GM12874 (cell line): ENCODE measurements around the gene WRAP73.

Experiments used
- CTCF ChIP-seq: IDR thresholded peaks from 2 replicates; pipeline ENCODE4 v1.5.1; 2011; ENCODE audit warnings: low read depth, mild to moderate bottlenecking, control low read depth, low read length, moderate library complexity; ENCODE audit not compliant: insufficient read depth

The WRAP73 gene

GRCh38 chr1:3680488-3681230 lies 30.8 kb upstream of the WRAP73 start:
- no peak for TF ChIP-seq CTCF

GRCh38 chr1:3679799-3680453 lies 30.0 kb upstream of the WRAP73 start:
- no peak for TF ChIP-seq CTCF

- TF ChIP-seq CTCF, result no peak
Observed at GRCh38 chr1:3679098-3679555, 29.2 kb upstream of the WRAP73 start.

GRCh38 chr1:3678361-3679097 lies 28.6 kb upstream of the WRAP73 start:
- TF ChIP-seq CTCF, result 0 out of 2 replicates have a peak, but pooled peaks have one; percentile 2

- no peak for TF ChIP-seq CTCF
Observed at GRCh38 chr1:3677484-3677883, 27.6 kb upstream of the WRAP73 start.

- peak; percentile 30; the same call in 1 of the 2 replicates for TF ChIP-seq CTCF
Observed at GRCh38 chr1:3676581-3677470, 26.9 kb upstream of the WRAP73 start.
